PC-3 (cell line): ENCODE results near the gene PLXDC1.

Experiments
- CTCF ChIP-seq: fragments of 300-600 bp; sonication (generic); conservative IDR thresholded peaks from 2 replicates; pipeline ENCODE4 v1.5.1; 2017; ENCODE audit warnings: antibody characterized with exemption, low read depth, mild to moderate bottlenecking, low read length
- EZH2 ChIP-seq: fragments of 300-600 bp; sonication (generic); IDR thresholded peaks from one replicate; pipeline ENCODE4 v1.6.1; 2017; ENCODE audit warnings: antibody characterized with exemption, mild to moderate bottlenecking, low read length; ENCODE audit not compliant: unreplicated experiment

DNA sequence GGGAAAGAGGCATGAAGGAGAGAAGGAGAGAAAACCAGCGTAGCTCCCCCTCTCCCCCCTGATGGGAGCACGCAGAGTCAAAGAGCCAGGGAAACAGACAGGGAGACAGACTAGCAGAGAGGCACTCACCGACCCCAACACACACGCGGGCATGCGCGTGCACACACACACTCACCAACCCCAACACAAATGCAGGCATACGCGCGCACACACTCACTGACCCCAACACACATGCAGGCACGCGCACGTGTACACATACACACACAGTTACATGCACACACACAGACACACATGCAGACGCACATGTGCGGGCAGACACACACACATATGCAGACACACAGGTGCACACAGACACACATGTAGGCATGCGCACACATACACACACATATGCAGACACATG lies 41.5 kb upstream of the PLXDC1 start:
- TF ChIP-seq CTCF (no peak), EZH2 (no peak)
